ENCODE measurements around the gene ITPR2.

Gene ITPR2

DNA sequence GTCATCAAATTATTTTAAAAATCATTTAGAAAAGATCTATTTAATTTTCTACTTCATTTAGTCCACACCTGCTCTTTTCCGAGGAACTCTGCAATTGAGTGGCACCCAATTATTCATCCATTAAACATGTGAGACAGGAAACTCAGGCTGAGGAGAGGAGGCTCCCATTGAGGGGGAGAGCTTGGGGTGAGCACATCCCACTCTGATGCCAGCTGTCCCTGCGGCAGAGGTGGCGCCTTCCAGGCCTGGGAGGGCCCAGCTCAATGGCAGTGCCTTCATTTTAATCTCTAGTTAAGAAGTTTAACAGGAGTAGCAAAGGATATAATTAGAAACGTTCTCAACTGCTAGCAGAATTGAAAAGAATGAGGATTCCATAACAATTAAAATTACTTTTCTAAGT lies 92.0 kb downstream of the ITPR2 start:
- ChIA-PET POLR2A (no interaction called here), CTCF (interaction anchor here (0.7 to 3.1 kb wide), 3 partner anchors 11 to 92 kb away, joined by 3 to 12 read pairs (median 4); partner anchors contain the start of gene ITPR2)
- no peak for DNase-seq (ENCODE audit: extremely low spot score)
- TF ChIP-seq, protein P1, sequence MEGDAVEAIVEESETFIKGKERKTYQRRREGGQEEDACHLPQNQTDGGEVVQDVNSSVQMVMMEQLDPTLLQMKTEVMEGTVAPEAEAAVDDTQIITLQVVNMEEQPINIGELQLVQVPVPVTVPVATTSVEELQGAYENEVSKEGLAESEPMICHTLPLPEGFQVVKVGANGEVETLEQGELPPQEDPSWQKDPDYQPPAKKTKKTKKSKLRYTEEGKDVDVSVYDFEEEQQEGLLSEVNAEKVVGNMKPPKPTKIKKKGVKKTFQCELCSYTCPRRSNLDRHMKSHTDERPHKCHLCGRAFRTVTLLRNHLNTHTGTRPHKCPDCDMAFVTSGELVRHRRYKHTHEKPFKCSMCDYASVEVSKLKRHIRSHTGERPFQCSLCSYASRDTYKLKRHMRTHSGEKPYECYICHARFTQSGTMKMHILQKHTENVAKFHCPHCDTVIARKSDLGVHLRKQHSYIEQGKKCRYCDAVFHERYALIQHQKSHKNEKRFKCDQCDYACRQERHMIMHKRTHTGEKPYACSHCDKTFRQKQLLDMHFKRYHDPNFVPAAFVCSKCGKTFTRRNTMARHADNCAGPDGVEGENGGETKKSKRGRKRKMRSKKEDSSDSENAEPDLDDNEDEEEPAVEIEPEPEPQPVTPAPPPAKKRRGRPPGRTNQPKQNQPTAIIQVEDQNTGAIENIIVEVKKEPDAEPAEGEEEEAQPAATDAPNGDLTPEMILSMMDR (IDR thresholded peaks at IDR 0.05; ENCODE audit: control extremely low read depth, extremely low read depth, low read depth, missing control alignments): no peak

DNA sequence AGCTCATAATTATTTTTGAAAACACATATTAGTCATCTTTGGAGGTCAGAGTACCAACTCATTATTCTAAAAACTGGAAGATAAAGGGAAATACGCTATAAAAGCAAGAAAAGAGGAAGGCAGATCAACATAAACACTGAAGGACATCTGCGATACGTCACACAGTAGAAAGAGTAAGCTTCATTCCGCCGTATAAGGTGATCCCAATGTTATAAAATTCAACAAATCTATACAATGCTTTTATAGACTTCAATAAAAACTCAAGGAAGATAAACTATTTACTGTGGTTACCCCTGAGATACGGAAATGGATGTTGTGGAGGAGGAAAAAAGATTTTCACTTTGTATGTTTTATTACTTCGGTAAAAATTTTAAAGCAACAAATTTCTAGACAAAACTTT lies 92.6 kb downstream of the ITPR2 start:
- TF ChIP-seq, protein P1 (IDR thresholded peaks at IDR 0.05; ENCODE audit: control extremely low read depth, extremely low read depth, low read depth, missing control alignments): no peak
- DNase-seq (ENCODE audit: extremely low spot score): no peak
- ChIA-PET POLR2A (no interaction called here), CTCF (interaction anchor here (0.7 to 3.1 kb wide), 3 partner anchors 10 to 93 kb away, joined by 3 to 12 read pairs (median 4); partner anchors contain the start of gene ITPR2)

DNA sequence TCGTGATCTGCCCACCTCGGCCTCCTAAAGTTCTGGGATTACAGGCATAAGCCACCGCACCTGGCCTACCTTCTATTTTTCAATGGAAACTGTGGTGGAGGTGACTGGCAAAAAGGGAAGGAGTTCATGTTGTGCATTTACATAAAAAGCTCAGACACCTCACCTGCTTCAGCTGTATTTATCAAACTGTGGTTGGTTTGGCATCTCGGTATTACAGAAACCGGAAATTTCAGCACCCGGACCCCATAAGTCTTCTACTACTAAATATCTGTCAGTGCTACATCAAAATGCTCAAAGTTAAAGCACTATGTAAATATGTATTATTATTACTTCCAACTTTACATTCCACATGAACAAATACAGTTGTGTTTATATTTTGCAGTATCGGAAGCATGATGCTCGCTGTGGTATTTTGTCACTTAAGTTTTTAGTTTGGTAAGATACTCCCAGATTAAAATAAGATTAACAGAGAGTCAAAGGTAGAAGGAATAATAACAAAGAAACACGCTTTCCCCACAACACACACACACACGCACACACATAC lies 95.4 kb downstream of the ITPR2 start:
- POLR2A ChIA-PET: no interaction called here
- TF ChIP-seq, protein P1 (IDR thresholded peaks at IDR 0.05; ENCODE audit: control extremely low read depth, extremely low read depth, low read depth, missing control alignments): no peak
- no peak for DNase-seq (ENCODE audit: extremely low spot score)
- CTCF ChIA-PET: interaction anchor here (1.2 to 1.9 kb wide), 3 partner anchors 8 to 148 kb away, joined by 3 to 5 read pairs (median 4); no protein-coding TSS in a partner anchor

DNA sequence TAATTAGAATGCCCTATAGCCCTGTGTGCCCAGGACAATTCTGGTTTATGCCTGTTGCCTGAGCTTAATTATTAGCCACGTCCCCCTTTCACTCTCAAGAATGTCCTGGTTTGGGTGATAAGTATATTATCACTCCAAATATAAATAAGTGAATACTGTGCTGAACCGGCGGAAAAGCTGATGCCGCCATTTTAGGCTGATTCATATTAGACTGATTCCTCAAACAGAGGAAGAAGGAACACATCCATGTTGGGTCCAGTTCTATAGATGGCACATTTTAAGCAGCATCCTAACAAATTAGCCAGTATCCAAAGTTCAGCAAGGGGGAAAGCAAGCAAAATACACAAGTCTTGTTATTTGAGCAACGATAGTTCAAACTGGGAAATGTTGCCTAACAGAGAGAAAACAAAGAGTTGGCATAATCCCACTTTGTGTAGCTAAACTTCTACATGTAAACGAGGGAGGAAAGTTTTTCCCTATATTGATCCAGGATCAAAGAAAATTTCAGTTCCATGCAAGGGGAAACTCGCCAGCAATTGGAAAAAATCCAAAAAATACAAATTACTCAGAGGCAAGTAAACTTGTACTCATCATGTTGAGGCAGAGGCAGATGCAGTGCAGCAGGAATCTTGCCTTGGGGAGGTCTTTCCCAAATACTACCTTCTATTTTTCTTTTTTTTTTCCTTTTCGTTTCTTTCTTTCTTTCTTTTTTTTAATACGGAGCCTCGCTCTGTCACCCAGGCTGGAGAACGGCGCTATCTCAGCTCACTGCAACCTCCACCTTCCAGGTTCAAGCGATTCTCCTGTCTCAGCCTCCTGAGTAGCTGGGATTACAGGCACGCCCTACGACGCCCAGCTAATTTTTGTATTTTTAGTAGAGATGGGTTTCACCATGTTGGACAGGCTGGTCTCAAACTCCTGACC lies 96.2 kb downstream of the ITPR2 start:
- TF ChIP-seq, protein P1 (IDR thresholded peaks at IDR 0.05; ENCODE audit: control extremely low read depth, extremely low read depth, low read depth, missing control alignments): no peak
- POLR2A ChIA-PET: no interaction called here
- no peak for DNase-seq (ENCODE audit: extremely low spot score)
- CTCF ChIA-PET: interaction anchor here (1.2 to 1.9 kb wide), 4 partner anchors 9 to 149 kb away, joined by 3 to 5 read pairs (median 4); no protein-coding TSS in a partner anchor

DNA sequence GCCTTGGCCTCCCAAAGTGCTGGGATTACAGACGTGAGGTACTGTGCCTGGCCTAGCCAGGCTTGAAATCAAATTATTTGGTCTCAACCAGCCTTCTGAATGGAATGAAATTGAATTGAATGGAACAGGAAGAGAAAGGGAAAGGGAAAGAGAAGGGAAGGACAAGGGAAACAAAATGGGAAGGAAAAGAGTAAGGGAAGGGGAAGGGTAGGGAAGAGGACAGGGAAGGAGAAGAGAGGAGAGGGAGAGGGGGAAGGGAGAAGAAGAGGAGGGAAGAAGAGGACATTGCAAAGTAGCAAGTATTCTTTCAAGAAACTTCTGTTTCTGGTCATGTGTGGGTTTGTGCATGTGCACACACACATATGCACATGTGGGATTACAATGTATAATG lies 97.8 kb downstream of the ITPR2 start:
- no peak for DNase-seq (ENCODE audit: extremely low spot score)
- CTCF ChIA-PET: interaction anchor here (1.4 kb wide), 1 partner anchor 16 kb away, joined by 5 read pairs; no protein-coding TSS in a partner anchor
- TF ChIP-seq, protein P1 (IDR thresholded peaks at IDR 0.05; ENCODE audit: control extremely low read depth, extremely low read depth, low read depth, missing control alignments): no peak
- POLR2A ChIA-PET: no interaction called here

DNA sequence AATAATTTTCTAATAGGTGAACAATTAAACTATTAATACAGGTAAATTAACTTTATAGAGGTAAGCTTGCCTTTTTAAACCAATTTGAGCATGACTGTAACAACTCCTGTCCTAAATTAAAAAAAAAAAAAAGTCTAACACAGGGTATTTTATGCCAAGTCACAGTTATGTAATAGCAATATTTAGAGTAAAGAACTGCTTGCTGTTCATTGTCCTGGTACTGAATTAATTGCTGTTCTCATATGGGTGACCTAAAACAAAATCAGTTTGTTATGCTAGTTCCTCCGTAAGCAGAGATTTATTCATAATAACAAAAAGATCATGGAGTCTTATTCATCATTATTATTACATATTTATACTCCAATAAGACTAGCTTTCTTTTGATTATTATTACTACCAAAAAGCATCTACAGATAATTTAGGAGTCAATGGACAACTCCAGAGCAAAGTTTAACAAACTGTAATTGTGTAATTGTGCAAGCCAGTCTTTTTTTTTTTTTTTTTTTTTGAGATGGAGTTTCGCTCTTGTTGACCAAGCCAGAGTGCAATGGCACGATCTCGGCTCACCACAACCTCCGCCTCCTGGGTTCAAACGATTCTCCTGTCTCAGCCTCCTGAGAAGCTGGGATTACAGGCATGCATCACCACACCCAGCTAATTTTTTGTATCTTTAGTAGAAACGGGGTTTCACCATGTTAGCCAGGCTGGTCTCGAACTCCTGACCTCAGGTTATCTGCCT lies 98.3 kb downstream of the ITPR2 start:
- DNase-seq (ENCODE audit: extremely low spot score): no peak
- ChIA-PET POLR2A (no interaction called here), CTCF (no interaction called here)
- TF ChIP-seq, protein P1 (IDR thresholded peaks at IDR 0.05; ENCODE audit: control extremely low read depth, extremely low read depth, low read depth, missing control alignments): no peak

All from GM10248 (cell line).